H1 (cell line): ENCODE measurements around the gene GANC. TPM values are rescaled to one million over a fixed set of nuclear protein-coding genes. Genes with fewer than 3 reads are reported as not detected.

ENCODE experiments used
- BCL11A ChIP-seq, 2 experiments: IDR thresholded peaks; one replicate each; pipeline ENCODE4 v1.6.1; 2011; ENCODE audit warnings: low read depth in 2 of 2, low read length in 2 of 2, mild to moderate bottlenecking in 2 of 2
- EP300 ChIP-seq, 2 experiments: IDR thresholded peaks; 1 replicate in 1 of 2; 2 replicates in 1 of 2; pipeline ENCODE4 v1.6.1; 2011 to 2012; ENCODE audit warnings: low read depth in 2 of 2, low read length in 2 of 2, mild to moderate bottlenecking in 2 of 2, borderline replicate concordance in 1 of 2, inconsistent platforms in 1 of 2, moderate library complexity in 1 of 2
- POU5F1 ChIP-seq: IDR thresholded peaks from 2 replicates; pipeline ENCODE4 v1.6.1; 2011; ENCODE audit warnings: low read depth, mild to moderate bottlenecking, low read length, moderate library complexity
- RFX5 ChIP-seq: IDR thresholded peaks from 2 replicates; pipeline ENCODE4 v1.6.1; 2011; ENCODE audit warnings: low read depth, low read length, improper control_type of control experiment, borderline replicate concordance
- SP1 ChIP-seq: IDR thresholded peaks from 2 replicates; pipeline ENCODE4 v1.6.1; 2011; ENCODE audit warnings: low read depth, low read length
- polyA plus RNA-seq, 7 experiments: library from polyadenylated mRNA; depleted of rRNA in 3 of 7; stranded (reverse) in 5 of 7; unstranded in 2 of 7; fragments of >200 nt in 5 of 7; fragments of 200-250 nt in 2 of 7; gene quantifications; 1 replicate in 5 of 7; 2 replicates in 1 of 7; 4 replicates in 1 of 7; pipeline versions ENCODE4 v1.2.1 to v1.2.3, GENCODE V29; 2011 to 2013; ENCODE audit warnings: missing spikeins in 2 of 7, mixed read lengths in 2 of 7
- total RNA-seq: library from RNA; stranded (reverse); fragmentation: NEBNext Ultra II Directional; extraction: Animal tissue kit (Norgen Biotek cat#: 25700); gene quantifications from 2 replicates; pipeline ENCODE4 v1.2.1, GENCODE V29; 2021

The GANC gene
- total and polyA plus RNA-seq, 2 of the 8 experiments (the other 6 are each of a cell fraction or from before 2014, with no cell fraction given) = 6.8 to 14.4 TPM

DNA sequence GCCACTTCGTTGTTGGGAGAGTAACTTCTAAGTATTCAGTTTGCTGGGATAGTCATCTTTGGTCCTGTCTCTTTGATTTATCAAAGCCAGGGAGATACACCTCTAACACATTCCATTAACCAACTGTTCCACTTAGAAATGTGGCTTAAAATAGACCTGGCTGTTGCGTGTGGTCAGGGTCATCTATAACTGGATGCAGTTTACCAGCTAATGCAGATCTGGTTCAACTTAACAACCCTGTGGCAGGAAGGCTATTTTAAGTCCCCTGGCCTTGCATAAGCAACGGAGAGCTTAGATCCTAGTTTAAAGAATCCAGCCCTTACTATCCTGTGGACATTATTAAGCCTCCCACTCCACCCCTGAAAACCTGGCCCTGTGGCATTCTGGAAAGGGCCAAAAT lies 58.2 kb downstream of the GANC start (continued):
- TF ChIP-seq EP300 (IDR thresholded peaks at IDR 0.05; ENCODE audit: borderline replicate concordance in 1 of 2, low read depth in 2 of 2, low read length in 2 of 2) (no peak), RFX5 (no peak), BCL11A (IDR thresholded peaks at IDR 0.05; ENCODE audit: low read depth in 2 of 2, low read length in 2 of 2) (no peak), SP1 (no peak), POU5F1 (no peak)
